CD4-positive, alpha-beta T cell treated with Interleukin-4 for 1 hour (primary cell): ENCODE results near the gene MT1G.
"Not testable (repeated sequence)": the region's sequence is repeated elsewhere in the genome, so short reads cannot be mapped to it uniquely, and the experiment has no call there.

Source experiments
- DNase-seq, 2 donors: peaks; one replicate each; pipeline ENCODE4 v3.0.0-alpha.2; 2020 to 2022

MT1G gene

GRCh38 chr16:56684256-56684925, 16.5 kb upstream of the MT1G start:
- DNase-seq, result no peak

GRCh38 chr16:56683424-56684172, 15.7 kb upstream of the MT1G start:
- DNase-seq, result no peak

GRCh38 chr16:56682703-56683397, 15.0 kb upstream of the MT1G start:
- DNase-seq, result no peak

- DNase-seq, result peak; percentile 87 to 89
Measured at GRCh38 chr16:56681939-56682702, 14.3 kb upstream of the MT1G start, which contains the start of gene MT1X. Gene MT1X (plus strand): TSS chr16:56682470. CDS start chr16:56682541, 71 bp downstream.

- DNase-seq, result no peak
Measured at GRCh38 chr16:56679818-56680217, 12.0 kb upstream of the MT1G start.

GRCh38 chr16:56679078-56679730, 11.3 kb upstream of the MT1G start:
- DNase-seq, result no peak

GRCh38 chr16:56677474-56677873, 9.6 kb upstream of the MT1G start:
- no peak for DNase-seq

GRCh38 chr16:56675685-56676210, 7.9 kb upstream of the MT1G start:
- peak; percentile 26 to 30 for DNase-seq

GRCh38 chr16:56674570-56674969, 6.7 kb upstream of the MT1G start:
- DNase-seq, result not testable (repeated sequence)

GRCh38 chr16:56673921-56674320, 6.1 kb upstream of the MT1G start:
- DNase-seq, result peak; percentile 23 to 30

GRCh38 chr16:56672761-56673536, 5.1 kb upstream of the MT1G start:
- no peak for DNase-seq

GRCh38 chr16:56672171-56672570, 4.3 kb upstream of the MT1G start:
- DNase-seq, result not testable (repeated sequence)

GRCh38 chr16:56671691-56672090, 3.8 kb upstream of the MT1G start:
- not testable (repeated sequence) for DNase-seq

GRCh38 chr16:56670620-56670934, 2.7 kb upstream of the MT1G start:
- no peak for DNase-seq

- no peak for DNase-seq
Measured at GRCh38 chr16:56669840-56670619, 2.2 kb upstream of the MT1G start.

GRCh38 chr16:56669005-56669839, 1.4 kb upstream of the MT1G start, which contains the start of gene MT1H:
Gene MT1H (plus strand): TSS chr16:56669814. CDS start chr16:56669885, 71 bp downstream.
- DNase-seq, result no peak

GRCh38 chr16:56665286-56666261, 2.3 kb downstream of the MT1G start:
- not testable (repeated sequence) for DNase-seq

GRCh38 chr16:56664506-56664905, 3.4 kb downstream of the MT1G start:
- no peak for DNase-seq
